Measurements from ENCODE around the gene ARRB1.

The ARRB1 gene

DNA sequence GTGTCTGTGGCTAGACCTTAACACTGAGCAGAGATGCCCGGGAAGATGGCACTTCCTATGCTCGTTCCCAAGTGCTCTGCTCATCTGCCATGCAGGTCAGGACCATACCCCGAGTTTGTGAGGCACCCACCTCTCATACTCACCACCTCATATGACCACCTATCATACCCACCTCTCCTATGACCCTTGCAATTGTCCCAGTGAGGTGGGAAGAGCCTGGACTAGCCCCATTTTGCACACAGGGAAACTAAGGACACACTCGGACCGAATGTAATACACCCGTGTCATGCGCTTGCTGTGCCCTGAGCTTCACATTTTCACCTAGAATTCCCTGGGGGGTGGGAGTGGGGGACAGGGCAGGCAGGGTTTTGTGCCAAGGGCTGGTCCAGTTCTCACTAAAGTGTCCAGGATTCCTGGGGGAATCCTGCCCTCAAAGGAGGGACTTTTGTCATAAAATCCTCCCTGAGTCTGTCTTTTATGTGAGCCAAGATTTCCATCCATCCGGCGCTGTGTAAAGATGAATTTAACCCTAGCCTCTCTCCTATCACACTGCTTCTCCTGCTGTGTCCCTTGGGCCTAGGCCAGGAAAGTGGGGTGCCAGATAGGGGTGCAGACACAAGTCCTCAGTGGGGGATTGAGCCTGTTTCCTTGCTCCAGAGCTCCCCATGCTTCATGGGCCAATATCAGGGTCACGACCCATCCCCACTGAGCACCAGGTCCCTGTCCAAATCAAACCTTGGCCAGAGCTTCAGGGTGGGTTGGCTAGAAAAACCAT, 90.9 kb downstream of the ARRB1 start:
- H3K4me3 ChIP-seq (replicated peaks in 1 of 2; ENCODE audit: low read depth in 2 of 2, low read length in 2 of 2): no peak overlapping the region
- DNase-seq (ENCODE audit: low read depth in 2 of 2): no peak
- TF ChIP-seq, protein P1, sequence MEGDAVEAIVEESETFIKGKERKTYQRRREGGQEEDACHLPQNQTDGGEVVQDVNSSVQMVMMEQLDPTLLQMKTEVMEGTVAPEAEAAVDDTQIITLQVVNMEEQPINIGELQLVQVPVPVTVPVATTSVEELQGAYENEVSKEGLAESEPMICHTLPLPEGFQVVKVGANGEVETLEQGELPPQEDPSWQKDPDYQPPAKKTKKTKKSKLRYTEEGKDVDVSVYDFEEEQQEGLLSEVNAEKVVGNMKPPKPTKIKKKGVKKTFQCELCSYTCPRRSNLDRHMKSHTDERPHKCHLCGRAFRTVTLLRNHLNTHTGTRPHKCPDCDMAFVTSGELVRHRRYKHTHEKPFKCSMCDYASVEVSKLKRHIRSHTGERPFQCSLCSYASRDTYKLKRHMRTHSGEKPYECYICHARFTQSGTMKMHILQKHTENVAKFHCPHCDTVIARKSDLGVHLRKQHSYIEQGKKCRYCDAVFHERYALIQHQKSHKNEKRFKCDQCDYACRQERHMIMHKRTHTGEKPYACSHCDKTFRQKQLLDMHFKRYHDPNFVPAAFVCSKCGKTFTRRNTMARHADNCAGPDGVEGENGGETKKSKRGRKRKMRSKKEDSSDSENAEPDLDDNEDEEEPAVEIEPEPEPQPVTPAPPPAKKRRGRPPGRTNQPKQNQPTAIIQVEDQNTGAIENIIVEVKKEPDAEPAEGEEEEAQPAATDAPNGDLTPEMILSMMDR (IDR thresholded peaks at IDR 0.05; ENCODE audit: low read depth, low read length): no peak

GRCh38 chr11:75254326-75254725, 97.1 kb downstream of the ARRB1 start:
- DNase-seq (ENCODE audit: low read depth in 2 of 2): no peak
- TF ChIP-seq, protein P1 (IDR thresholded peaks at IDR 0.05; ENCODE audit: low read depth, low read length): no peak
- no peak overlapping the region for H3K4me3 ChIP-seq (replicated peaks in 1 of 2; ENCODE audit: low read depth in 2 of 2, low read length in 2 of 2)

DNA sequence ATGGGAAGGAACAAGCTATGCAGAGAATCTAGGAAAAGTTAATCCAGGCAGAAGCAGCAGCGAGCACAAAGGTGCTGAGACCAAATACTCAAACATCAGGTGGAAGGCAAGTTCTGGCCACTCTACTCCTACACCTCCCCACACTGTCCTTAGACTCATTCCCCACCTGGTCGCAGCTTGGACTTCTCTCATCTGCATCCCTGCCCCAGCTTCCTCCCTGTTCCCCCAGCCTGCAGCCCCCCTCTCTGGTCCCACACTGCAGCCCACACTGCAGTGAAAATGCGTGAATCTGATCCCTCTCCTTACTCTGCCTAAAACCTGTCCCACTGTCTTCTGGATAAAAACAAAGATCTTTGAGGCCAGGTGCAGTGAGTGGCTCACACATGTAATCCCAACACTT, 101.8 kb downstream of the ARRB1 start:
- DNase-seq (ENCODE audit: low read depth in 2 of 2): no peak
- TF ChIP-seq, protein P1 (IDR thresholded peaks at IDR 0.05; ENCODE audit: low read depth, low read length): no peak

DNA sequence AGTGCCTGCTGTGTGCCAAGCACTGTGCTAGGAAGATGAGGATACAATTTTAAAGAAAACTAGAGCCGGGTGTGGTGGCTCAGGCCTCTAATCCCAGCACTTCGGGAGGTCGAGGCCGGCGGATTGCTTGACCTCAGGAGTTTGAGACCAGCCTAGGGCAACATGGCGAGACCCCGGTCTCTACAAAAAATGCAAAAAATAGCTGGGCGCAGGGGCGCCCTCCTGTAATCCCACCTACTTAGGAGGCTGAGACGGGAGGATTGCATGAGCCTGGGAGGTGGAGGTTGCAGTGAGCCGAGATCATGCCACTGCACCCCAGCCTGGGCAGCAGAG, 102.6 kb downstream of the ARRB1 start:
- DNase-seq (ENCODE audit: low read depth in 2 of 2): no peak
- H3K4me3 ChIP-seq (replicated peaks in 1 of 2; ENCODE audit: low read depth in 2 of 2, low read length in 2 of 2): no peak overlapping the region
- TF ChIP-seq, protein P1 (IDR thresholded peaks at IDR 0.05; ENCODE audit: low read depth, low read length): no peak

More for the DNA sequence above, 101.8 kb downstream of the ARRB1 start:
- H3K4me3 ChIP-seq (replicated peaks in 1 of 2; ENCODE audit: low read depth in 2 of 2, low read length in 2 of 2): no peak overlapping the region

DNA sequence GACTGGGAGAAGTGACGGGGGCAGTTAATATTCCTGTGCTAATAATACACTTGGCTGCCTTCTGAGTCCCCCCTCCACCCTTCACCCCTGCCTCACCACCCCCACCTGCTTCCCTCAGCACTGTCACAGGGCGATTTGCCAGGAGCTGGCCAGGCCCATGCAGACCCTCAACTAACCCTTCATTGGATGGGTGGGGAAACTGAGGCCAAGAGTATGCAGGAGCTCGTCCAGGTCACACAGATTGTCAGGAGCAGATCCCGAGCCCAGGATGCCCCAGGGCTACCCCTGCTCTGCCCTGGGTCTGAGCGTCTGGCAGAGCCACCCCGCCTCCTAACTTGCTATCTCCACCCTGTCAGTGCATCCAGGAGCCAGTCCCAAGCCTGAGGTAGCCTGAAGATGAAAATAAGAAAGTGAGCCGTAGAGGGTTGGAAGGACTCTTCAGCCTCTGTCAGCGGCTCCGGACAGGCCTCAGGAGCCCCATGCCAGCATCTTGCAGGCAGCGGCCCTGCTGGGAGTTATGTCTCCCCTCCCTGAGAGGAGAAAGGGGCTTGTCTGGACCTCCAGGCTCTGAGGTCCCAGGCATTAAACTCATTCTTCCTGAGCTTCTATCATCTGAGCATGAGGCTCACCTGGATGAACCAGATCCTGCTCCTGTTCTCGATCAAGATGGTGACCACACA, 104.7 kb downstream of the ARRB1 start:
- TF ChIP-seq, protein P1 (IDR thresholded peaks at IDR 0.05; ENCODE audit: low read depth, low read length): no peak
- DNase-seq (ENCODE audit: low read depth in 2 of 2): no peak
- H3K4me3 ChIP-seq (replicated peaks in 1 of 2; ENCODE audit: low read depth in 2 of 2, low read length in 2 of 2): no peak overlapping the region

DNA sequence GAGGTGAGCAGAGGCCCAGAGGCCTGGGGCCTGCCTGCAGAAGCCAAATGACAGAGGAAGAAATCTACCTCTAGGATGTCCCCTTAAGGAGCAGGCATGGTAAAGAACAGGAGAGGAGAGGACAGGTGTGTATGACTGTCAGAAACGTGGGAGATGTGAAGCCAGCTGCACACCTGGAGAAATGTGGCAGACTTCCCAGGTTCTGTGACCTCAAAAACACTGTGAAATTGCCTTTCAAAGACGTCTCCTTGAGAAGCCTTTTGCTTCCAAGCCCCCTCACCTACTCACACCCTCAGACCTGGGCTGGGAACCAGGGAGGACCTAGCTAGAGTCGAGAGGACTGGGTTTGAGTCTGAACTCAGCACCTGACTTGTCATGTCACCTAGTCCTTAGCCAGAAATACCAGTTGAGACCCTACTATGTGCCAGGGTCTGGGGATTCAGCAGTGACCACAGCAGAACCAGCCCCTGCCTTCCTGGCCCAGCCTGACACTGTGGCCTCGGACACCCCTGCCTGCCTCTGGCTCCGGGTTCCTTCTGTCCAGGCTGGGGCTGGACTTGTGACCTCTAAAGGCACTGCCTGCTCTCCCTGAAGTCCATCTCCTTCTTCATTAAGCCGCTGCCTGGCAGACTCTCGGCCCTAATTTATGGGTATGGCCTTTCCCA, 105.3 kb downstream of the ARRB1 start:
- TF ChIP-seq, protein P1 (IDR thresholded peaks at IDR 0.05; ENCODE audit: low read depth, low read length): no peak
- H3K4me3 ChIP-seq (replicated peaks in 1 of 2; ENCODE audit: low read depth in 2 of 2, low read length in 2 of 2): no peak overlapping the region
- DNase-seq (ENCODE audit: low read depth in 2 of 2): no peak

All from cardiac fibroblast (primary cell).